Measurements from ENCODE around the gene SRPK2. TPM values are rescaled to one million over a fixed set of nuclear protein-coding genes. Genes with fewer than 3 reads are reported as not detected.

SRPK2 gene
- polyA plus RNA-seq, 5 donors = 40.3 to 60.8 (median 58.0) TPM

- no peak for DNase-seq
Observed at GRCh38 chr7:105139381-105139780, 249.3 kb downstream of the SRPK2 start.

- DNase-seq = no peak
Observed at GRCh38 chr7:105137898-105138297, 250.8 kb downstream of the SRPK2 start.

GRCh38 chr7:105136221-105136620 is 252.5 kb downstream of the SRPK2 start:
- DNase-seq = no peak

- DNase-seq = no peak
Observed at GRCh38 chr7:105133986-105134655, 254.6 kb downstream of the SRPK2 start.

- no peak for DNase-seq
Observed at GRCh38 chr7:105133358-105133757, 255.4 kb downstream of the SRPK2 start.

- no peak for DNase-seq
Observed at GRCh38 chr7:105132835-105133234, 255.9 kb downstream of the SRPK2 start.

GRCh38 chr7:105132335-105132734 is 256.4 kb downstream of the SRPK2 start:
- DNase-seq = no peak

GRCh38 chr7:105131890-105132289 is 256.8 kb downstream of the SRPK2 start:
- no peak for DNase-seq

GRCh38 chr7:105131033-105131656 is 257.6 kb downstream of the SRPK2 start:
- no peak for DNase-seq

- DNase-seq = no peak
Observed at GRCh38 chr7:105130580-105130979, 258.1 kb downstream of the SRPK2 start.

- DNase-seq = no peak
Observed at GRCh38 chr7:105130048-105130447, 258.7 kb downstream of the SRPK2 start.

GRCh38 chr7:105127179-105127578 is 261.5 kb downstream of the SRPK2 start:
- no peak for DNase-seq

- no peak for DNase-seq
Observed at GRCh38 chr7:105126436-105126975, 262.2 kb downstream of the SRPK2 start.

- DNase-seq = no peak
Observed at GRCh38 chr7:105125745-105126144, 263.0 kb downstream of the SRPK2 start.

- DNase-seq = no peak
Observed at GRCh38 chr7:105122619-105123018, 266.1 kb downstream of the SRPK2 start.

- DNase-seq = no peak
Observed at GRCh38 chr7:105118612-105119600, 269.8 kb downstream of the SRPK2 start.

GRCh38 chr7:105112440-105113418 is 276.0 kb downstream of the SRPK2 start:
- DNase-seq = no peak

- no peak for DNase-seq
Observed at GRCh38 chr7:105107458-105107857, 281.3 kb downstream of the SRPK2 start.

- DNase-seq = no peak
Observed at GRCh38 chr7:105106473-105106872, 282.2 kb downstream of the SRPK2 start.

GRCh38 chr7:105105579-105105978 is 283.1 kb downstream of the SRPK2 start:
- DNase-seq = no peak
